ENCODE measurements around the gene GLRX. TPM values are rescaled to one million over a fixed set of nuclear protein-coding genes. Genes with fewer than 3 reads are reported as not detected.
A peak's percentile ranks its signal among the peaks of the same experiment; 100 is the strongest.

GLRX gene
- total RNA-seq, 1 donor from 2014 or later: 88.4 TPM

GRCh38 chr5:95842854-95843544 lies 20.5 kb upstream of the GLRX start:
- TF ChIP-seq CTCF (IDR thresholded peaks at IDR 0.05): peak; percentile 30
- Histone ChIP-seq H3K27ac (peak overlapping the region; percentile 81), H3K9me3 (no peaks in the 10 kb centered on the region), H3K4me1 (peaks cover 28% of the 10 kb centered on the region), H3K36me3 (no peaks in the 10 kb centered on the region), H3K4me3 (no peak overlapping the region), H3K27me3 (no peaks in the 10 kb centered on the region)
- intact Hi-C loops (cut with DNase I): loop anchor here (10.0 kb wide), 1 partner anchor 198 kb away; the partner anchor contains the start of gene RFESD
- ATAC-seq (peak; percentile 93), DNase-seq (peak; percentile 90)

- intact Hi-C loops (cut with DNase I): loop anchor here (10.0 kb wide), 1 partner anchor 197 kb away; the partner anchor contains the start of gene RFESD
- TF ChIP-seq CTCF (IDR thresholded peaks at IDR 0.05): no peak
- Histone ChIP-seq H3K27ac (peak overlapping the region; percentile 81), H3K4me1 (peaks cover 28% of the 10 kb centered on the region), H3K27me3 (no peaks in the 10 kb centered on the region), H3K4me3 (no peak overlapping the region), H3K9me3 (no peaks in the 10 kb centered on the region), H3K36me3 (no peaks in the 10 kb centered on the region)
- peak; percentile 70 for ATAC-seq
- no peak for DNase-seq
Measured at GRCh38 chr5:95841914-95842812, 19.6 kb upstream of the GLRX start.

DNA sequence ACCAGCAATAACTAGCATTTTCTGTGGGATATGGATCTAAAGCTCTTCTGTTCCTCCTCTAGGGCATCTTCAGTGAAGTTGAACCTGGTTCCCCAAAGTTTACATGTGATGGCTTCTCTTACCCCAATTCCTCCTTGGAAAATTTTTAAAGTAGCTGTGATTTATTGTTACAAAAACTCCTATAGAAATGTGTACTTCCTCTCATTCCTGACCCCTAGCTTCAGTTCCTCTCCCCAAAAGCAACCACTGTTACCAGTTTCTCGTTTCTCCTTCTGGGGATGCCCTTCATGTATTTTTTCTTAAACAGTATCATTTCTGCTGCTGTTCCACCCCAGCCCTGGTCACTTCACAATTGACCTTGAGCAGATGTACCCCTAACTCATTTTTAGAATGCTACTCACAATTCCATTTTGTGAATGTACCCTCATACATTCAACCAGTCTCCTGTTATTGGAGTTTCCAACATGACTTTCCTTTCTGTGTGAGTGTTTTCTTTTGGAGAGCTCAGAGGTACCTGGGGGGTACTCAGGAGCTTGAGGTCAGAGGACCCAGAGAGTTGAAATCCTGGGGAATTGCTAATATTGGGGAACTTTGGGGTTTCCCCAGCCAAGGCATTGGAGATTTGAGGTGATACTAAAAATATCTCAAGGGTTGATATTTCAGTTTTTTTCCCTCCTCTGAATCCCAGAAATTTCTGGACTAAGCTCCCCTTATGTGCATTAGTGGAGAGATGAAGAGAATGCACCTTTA lies 18.6 kb upstream of the GLRX start:
- no peak for ATAC-seq

GRCh38 chr5:95839658-95840057 lies 17.1 kb upstream of the GLRX start:
- DNase-seq (no peak), ATAC-seq (no peak)
- peaks cover 44% of the 10 kb centered on the region for H3K4me1 ChIP-seq
- H3K27ac ChIP-seq: no peak overlapping the region
- no peaks in the 10 kb centered on the region for H3K36me3 ChIP-seq
- H3K4me3 ChIP-seq: no peak overlapping the region
- TF ChIP-seq CTCF (IDR thresholded peaks at IDR 0.05): no peak
- intact Hi-C loops (cut with DNase I): loop anchor here (10.0 kb wide), 1 partner anchor 195 kb away; the partner anchor contains the start of gene RFESD
- no peaks in the 10 kb centered on the region for H3K9me3 ChIP-seq
- H3K27me3 ChIP-seq: no peaks in the 10 kb centered on the region

More for the DNA sequence above, 18.6 kb upstream of the GLRX start:
- peaks cover 37% of the 10 kb centered on the region for H3K4me1 ChIP-seq
- no peaks in the 10 kb centered on the region for H3K27me3 ChIP-seq
- no peak overlapping the region for H3K4me3 ChIP-seq
- TF ChIP-seq CTCF (IDR thresholded peaks at IDR 0.05): no peak
- no peak for DNase-seq
- intact Hi-C loops (cut with DNase I): loop anchor here (10.0 kb wide), 1 partner anchor 196 kb away; the partner anchor contains the start of gene RFESD
- peak overlapping the region; percentile 81 for H3K27ac ChIP-seq
- H3K9me3 ChIP-seq: no peaks in the 10 kb centered on the region
- no peaks in the 10 kb centered on the region for H3K36me3 ChIP-seq

DNA sequence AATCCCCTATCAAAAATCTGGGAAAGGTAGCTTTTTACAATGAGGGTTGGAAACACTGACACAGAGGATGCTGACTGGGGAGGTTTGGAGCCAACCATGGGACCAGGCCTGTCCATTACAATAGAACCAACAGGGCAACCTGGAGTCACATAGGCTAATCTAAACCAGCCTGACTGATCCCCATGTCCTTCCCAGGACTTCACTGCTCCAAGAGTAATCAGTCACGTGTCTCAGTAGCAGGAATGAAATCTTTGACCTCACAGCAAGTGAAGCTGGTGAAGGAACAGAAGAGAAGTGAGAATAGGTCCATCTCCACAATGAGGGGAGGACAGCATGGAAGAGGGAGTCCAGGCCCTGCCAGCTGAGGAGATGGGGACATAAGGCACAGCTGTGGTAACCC lies 16.0 kb upstream of the GLRX start:
- H3K27me3 ChIP-seq: no peaks in the 10 kb centered on the region
- H3K4me3 ChIP-seq: no peak overlapping the region
- DNase-seq (no peak), ATAC-seq (no peak)
- no peaks in the 10 kb centered on the region for H3K9me3 ChIP-seq
- no peak for TF ChIP-seq CTCF (IDR thresholded peaks at IDR 0.05)
- no peaks in the 10 kb centered on the region for H3K36me3 ChIP-seq
- intact Hi-C loops (cut with DNase I): no loop called here
- H3K4me1 ChIP-seq: peaks cover 38% of the 10 kb centered on the region
- H3K27ac ChIP-seq: no peak overlapping the region

Data from upper lobe of right lung (tissue), 1 donor.